A549 (cell line): Measurements from ENCODE around the gene TBR1. TPM values are rescaled to one million over a fixed set of nuclear protein-coding genes. Genes with fewer than 3 reads are reported as not detected.
A peak's percentile ranks its signal among the peaks of the same experiment; 100 is the strongest.

Experiments used
- ATAC-seq, 2 experiments: fragments of 200-7000 bp in 1 of 2; fragments of >200 bp in 1 of 2; cut with Nextera tagmentation in 1 of 2; cut with Tn5 transposase in 1 of 2; 3 replicates each; pipeline versions ENCODE4 v1.8.0 to v1.9.1; 2018 to 2020; ENCODE audit warnings: mild to moderate bottlenecking in 1 of 2, moderate library complexity in 1 of 2
- CTCF ChIA-PET: fragments of 300-600 bp; sonication (Branson Sonifier 250); formaldehyde crosslinking; extraction: SDS; loops from one replicate; lab custom pipeline; 2021; ENCODE audit warnings: antibody characterized with exemption, inconsistent platforms; lab: Yijun Ruan, JAX
- POLR2A ChIA-PET: fragments of 350-600 bp; formaldehyde crosslinking; extraction: SDS; loops from one replicate; lab custom pipeline; 2021; ENCODE audit warnings: antibody characterized with exemption, inconsistent platforms; lab: Yijun Ruan, JAX
- DNase-seq, 2 experiments: peaks; one replicate each; pipeline versions ENCODE4 v3.0.0 to v3.0.0-alpha.2; 2011 to 2016; ENCODE audit warnings: low read depth in 1 of 2, low spot score in 1 of 2
- FAIRE-seq: peaks from 2 replicates; lab custom pipeline; 2011; peaks lifted over from hg19 to GRCh38; lab: Jason Lieb, UNC
- H3K27ac ChIP-seq, 2 experiments: fragments of >200 bp; sonication (Bioruptor Twin); formaldehyde crosslinking; 3 replicates each; pipeline ENCODE4 v1.5.1; 2016 to 2017
- H3K4me1 ChIP-seq: fragments of >200 bp; sonication (Bioruptor Twin); formaldehyde crosslinking; 3 replicates; pipeline ENCODE4 v1.6.1; 2016
- H3K4me2 ChIP-seq: fragments of >200 bp; sonication (Bioruptor Twin); formaldehyde crosslinking; 3 replicates; pipeline ENCODE4 v1.6.1; 2016
- H3K4me3 ChIP-seq: fragments of >200 bp; sonication (Bioruptor Twin); formaldehyde crosslinking; 3 replicates; pipeline ENCODE4 v1.5.1; 2016
- H3K9me3 ChIP-seq: fragments of >200 bp; sonication (Bioruptor Twin); formaldehyde crosslinking; 3 replicates; pipeline ENCODE4 v1.6.1; 2016
- BHLHE40 ChIP-seq: IDR thresholded peaks from 2 replicates; pipeline ENCODE4 v1.6.1; 2012; ENCODE audit warnings: low read depth, low read length, inconsistent platforms
- CBX2 ChIP-seq: fragments of 200-600 bp; sonication (generic); IDR thresholded peaks from 2 replicates; pipeline ENCODE4 v1.6.1; 2016; ENCODE audit warnings: low read depth, mild to moderate bottlenecking, borderline replicate concordance
- CBX8 ChIP-seq: fragments of 200-600 bp; sonication (generic); IDR thresholded peaks from 2 replicates; pipeline ENCODE4 v1.6.1; 2016
- EHF ChIP-seq: fragments of 250-450 bp; sonication (Bioruptor Pico); IDR thresholded peaks from 2 replicates; pipeline ENCODE4 v1.5.0; 2020; ENCODE audit warnings: mild to moderate bottlenecking
- EP300 ChIP-seq, 2 experiments: fragments of >200 bp; sonication (Bioruptor Twin); formaldehyde crosslinking; IDR thresholded peaks; 2 replicates in 1 of 2; 3 replicates in 1 of 2; pipeline ENCODE4 v1.6.1; 2016 to 2017
- ESRRA ChIP-seq: fragments of 150-350 bp; IDR thresholded peaks from 2 replicates; pipeline ENCODE4 v1.6.1; 2014; ENCODE audit warnings: mild to moderate bottlenecking, low read length, borderline replicate concordance
- FOXS1 ChIP-seq: fragments of 250-450 bp; sonication (Bioruptor Pico); IDR thresholded peaks from 2 replicates; pipeline ENCODE4 v1.5.0; 2020; ENCODE audit warnings: mild to moderate bottlenecking, moderate library complexity
- HOXB13 ChIP-seq: fragments of 250-450 bp; sonication (Bioruptor Pico); IDR thresholded peaks from 2 replicates; pipeline ENCODE4 v1.5.0; 2020; ENCODE audit warnings: low read depth, mild to moderate bottlenecking, moderate library complexity
- HOXB5 ChIP-seq: fragments of 250-450 bp; sonication (Bioruptor Pico); IDR thresholded peaks from 2 replicates; pipeline ENCODE4 v1.5.0; 2020; ENCODE audit warnings: mild to moderate bottlenecking, moderate library complexity
- MAFK ChIP-seq: fragments of 450-650 bp; IDR thresholded peaks from 2 replicates; pipeline ENCODE4 v1.6.1; 2014; ENCODE audit not compliant: partially characterized antibody
- MAX ChIP-seq: IDR thresholded peaks from 2 replicates; pipeline ENCODE4 v1.6.1; 2012
- MAZ ChIP-seq: fragments of 150-350 bp; IDR thresholded peaks from 2 replicates; pipeline ENCODE4 v1.6.1; 2014; ENCODE audit warnings: antibody characterized with exemption, low read depth, low read length, borderline replicate concordance
- NR3C1 ChIP-seq: fragments of >200 bp; sonication (Bioruptor Twin); formaldehyde crosslinking; IDR thresholded peaks from 3 replicates; pipeline ENCODE4 v1.6.1; 2017
- POLR2A ChIP-seq: IDR thresholded peaks from 2 replicates; pipeline ENCODE4 v1.6.1; 2012; ENCODE audit warnings: mild to moderate bottlenecking, low read length
- POLR2AphosphoS2 ChIP-seq: conservative IDR thresholded peaks from 2 replicates; pipeline ENCODE4 v1.6.1; 2012; ENCODE audit warnings: low read length, improper control_type of control experiment, inconsistent platforms
- RAD21 ChIP-seq, 2 experiments: fragments of >200 bp in 1 of 2; sonication (Bioruptor Twin) in 1 of 2; formaldehyde crosslinking in 1 of 2; IDR thresholded peaks in 1 of 2; conservative IDR thresholded peaks in 1 of 2; 2 replicates in 1 of 2; 3 replicates in 1 of 2; pipeline ENCODE4 v1.6.1; 2012 to 2018; ENCODE audit warnings: inconsistent platforms in 1 of 2
- RNF2 ChIP-seq: fragments of 200-600 bp; sonication (generic); IDR thresholded peaks from 2 replicates; pipeline ENCODE4 v1.6.1; 2016; ENCODE audit warnings: low read depth, mild to moderate bottlenecking, antibody characterized with exemption, moderate library complexity, borderline replicate concordance
- SMC3 ChIP-seq: fragments of >200 bp; sonication (Bioruptor Twin); formaldehyde crosslinking; IDR thresholded peaks from 3 replicates; pipeline ENCODE4 v1.6.1; 2018; ENCODE audit warnings: inconsistent platforms
- ZNF302 ChIP-seq: fragments of 250-450 bp; sonication (Bioruptor Pico); IDR thresholded peaks from 2 replicates; pipeline ENCODE4 v1.9.0; 2021; ENCODE audit warnings: inconsistent platforms, mild to moderate bottlenecking, moderate library complexity
- WGBS: methylation state at CpG from one replicate; pipeline ENCODE4 v1.1.6; 2017; ENCODE audit errors: missing lambda C conversion rate; 5-methylcytosine and 5-hydroxymethylcytosine counted together
- polyA plus RNA-seq, 4 experiments: library from polyadenylated mRNA; depleted of rRNA in 3 of 4; stranded (reverse); fragments of >200 nt; fragmentation: RNase III in 1 of 4; extraction: RNeasy Plus Mini Kit Qiagen cat#74134 plus additional on column Dnase treatment in 1 of 4; gene quantifications; 2 replicates in 3 of 4; 3 replicates in 1 of 4; pipeline ENCODE4 v1.2.3, GENCODE V29; 2011 to 2017
- TF ChIP-seq, protein P1 (sequence below): fragments of >200 bp; sonication (Bioruptor Twin); formaldehyde crosslinking; IDR thresholded peaks from 3 replicates; pipeline ENCODE4 v1.5.1; 2016
- TF ChIP-seq, protein P2 (sequence below): IDR thresholded peaks from 2 replicates; pipeline ENCODE4 v1.6.1; 2012; ENCODE audit warnings: low read depth, borderline replicate concordance
- TF ChIP-seq, protein P3 (sequence below): fragments of 250-450 bp; sonication (Bioruptor Pico); IDR thresholded peaks from 2 replicates; pipeline ENCODE4 v1.5.0; 2020; ENCODE audit warnings: low read depth, mild to moderate bottlenecking, moderate library complexity

Gene TBR1
- polyA plus RNA-seq, 2 of the 4 experiments (the other 2 are of a cell fraction), result 0.01 to 0.09 TPM

DNA sequence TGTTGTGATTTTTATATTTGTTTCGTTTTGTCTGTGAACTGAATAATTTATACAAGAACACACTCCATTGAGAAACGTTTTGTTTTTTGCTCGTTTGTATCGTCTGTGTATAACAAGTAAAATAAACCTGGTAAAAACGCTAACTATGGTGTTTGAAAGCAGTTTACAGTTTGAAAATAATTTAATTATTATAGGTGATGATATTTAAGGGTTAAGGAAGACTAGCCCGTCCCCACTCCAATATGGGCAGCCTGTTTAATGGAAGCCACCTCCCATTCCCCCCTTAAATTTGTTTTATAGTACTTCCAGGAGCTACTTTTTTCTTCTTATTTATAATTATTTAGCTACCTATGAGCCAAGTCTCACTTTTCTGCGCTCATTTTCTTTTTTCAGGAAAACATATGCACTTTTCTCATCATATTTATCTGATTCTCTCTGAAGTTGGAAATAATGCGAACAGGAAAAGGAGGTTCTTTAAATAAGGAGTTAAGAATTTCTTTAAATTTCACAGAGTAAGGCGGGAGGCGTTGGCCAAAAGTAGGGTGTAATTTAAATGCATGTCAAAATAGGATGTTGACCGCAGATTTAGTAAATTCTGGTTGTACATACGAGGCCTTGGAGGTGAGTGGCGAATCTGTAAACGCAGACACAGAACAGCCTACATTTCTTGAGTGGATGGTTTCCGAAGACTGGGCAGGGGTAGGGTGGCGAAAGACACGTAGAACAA is 9.8 kb downstream of the TBR1 start (continued):
- no peak for TF ChIP-seq EP300 (IDR thresholded peaks at IDR 0.05)
- TF ChIP-seq RNF2, result no peak
- TF ChIP-seq HOXB5, result no peak
- no peak for TF ChIP-seq ESRRA
- TF ChIP-seq POLR2AphosphoS2, result no peak

DNA sequence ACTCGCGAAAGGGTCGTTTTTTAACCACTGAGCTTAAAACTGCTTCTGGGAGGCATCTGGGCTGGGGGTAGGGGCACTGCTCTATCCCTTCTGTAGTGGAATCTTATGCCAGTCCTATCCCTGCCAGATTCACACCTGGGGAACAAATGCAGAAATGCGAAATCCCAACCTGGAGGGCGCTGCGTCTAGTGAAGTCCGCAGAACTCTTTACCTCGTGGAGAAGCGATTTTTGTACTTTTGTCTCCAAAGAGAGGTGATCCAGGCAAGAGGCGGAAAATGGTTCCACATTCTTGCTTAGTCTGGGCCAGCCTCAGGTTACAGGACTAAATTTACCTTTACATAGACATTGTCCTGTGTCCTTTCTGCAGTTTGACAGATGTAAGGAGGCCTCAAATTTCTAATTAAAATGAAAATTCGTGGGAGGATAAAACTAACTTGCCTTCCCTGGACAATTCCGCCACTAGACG is 10.4 kb downstream of the TBR1 start:
- TF ChIP-seq, protein P1, sequence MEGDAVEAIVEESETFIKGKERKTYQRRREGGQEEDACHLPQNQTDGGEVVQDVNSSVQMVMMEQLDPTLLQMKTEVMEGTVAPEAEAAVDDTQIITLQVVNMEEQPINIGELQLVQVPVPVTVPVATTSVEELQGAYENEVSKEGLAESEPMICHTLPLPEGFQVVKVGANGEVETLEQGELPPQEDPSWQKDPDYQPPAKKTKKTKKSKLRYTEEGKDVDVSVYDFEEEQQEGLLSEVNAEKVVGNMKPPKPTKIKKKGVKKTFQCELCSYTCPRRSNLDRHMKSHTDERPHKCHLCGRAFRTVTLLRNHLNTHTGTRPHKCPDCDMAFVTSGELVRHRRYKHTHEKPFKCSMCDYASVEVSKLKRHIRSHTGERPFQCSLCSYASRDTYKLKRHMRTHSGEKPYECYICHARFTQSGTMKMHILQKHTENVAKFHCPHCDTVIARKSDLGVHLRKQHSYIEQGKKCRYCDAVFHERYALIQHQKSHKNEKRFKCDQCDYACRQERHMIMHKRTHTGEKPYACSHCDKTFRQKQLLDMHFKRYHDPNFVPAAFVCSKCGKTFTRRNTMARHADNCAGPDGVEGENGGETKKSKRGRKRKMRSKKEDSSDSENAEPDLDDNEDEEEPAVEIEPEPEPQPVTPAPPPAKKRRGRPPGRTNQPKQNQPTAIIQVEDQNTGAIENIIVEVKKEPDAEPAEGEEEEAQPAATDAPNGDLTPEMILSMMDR, result peak; percentile 23; the same call in 1 of the 3 replicates
- TF ChIP-seq, protein P2, sequence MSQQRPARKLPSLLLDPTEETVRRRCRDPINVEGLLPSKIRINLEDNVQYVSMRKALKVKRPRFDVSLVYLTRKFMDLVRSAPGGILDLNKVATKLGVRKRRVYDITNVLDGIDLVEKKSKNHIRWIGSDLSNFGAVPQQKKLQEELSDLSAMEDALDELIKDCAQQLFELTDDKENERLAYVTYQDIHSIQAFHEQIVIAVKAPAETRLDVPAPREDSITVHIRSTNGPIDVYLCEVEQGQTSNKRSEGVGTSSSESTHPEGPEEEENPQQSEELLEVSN, result no peak
- no peak overlapping the region for H3K27ac ChIP-seq
- no peak for FAIRE-seq
- no peak overlapping the region for H3K4me3 ChIP-seq
- 78% methylated on average over 13 of the region's 13 CpGs for WGBS
- POLR2A ChIA-PET, result no interaction called here
- ATAC-seq, result no peak
- H3K4me1 ChIP-seq, result no peaks in the 10 kb centered on the region
- H3K9me3 ChIP-seq, result no peaks in the 10 kb centered on the region
- CTCF ChIA-PET, result no interaction called here
- H3K4me2 ChIP-seq, result peak overlapping the region; percentile 57
- no peak for DNase-seq

- ATAC-seq (0 out of 6 replicates have a peak, but pooled peaks of 1 of the 2 experiments have one; percentile 22), DNase-seq (no peak), FAIRE-seq (no peak)
- Histone ChIP-seq H3K4me1 (no peaks in the 10 kb centered on the region), H3K9me3 (no peaks in the 10 kb centered on the region), H3K4me3 (0 out of 3 replicates have a peak overlapping the region, but pooled peaks have one; percentile 26), H3K4me2 (peak overlapping the region; percentile 57), H3K27ac (no peak overlapping the region)
- 75% methylated on average over 42 of the region's 54 CpGs for WGBS
- POLR2A ChIA-PET, result no interaction called here
- TF ChIP-seq RAD21 (conservative IDR thresholded peaks at IDR 0.05 in 1 of 2, IDR thresholded peaks at IDR 0.05 in 1 of 2) (no peak), HOXB13 (CRISPR knock-in tag) (no peak), BHLHE40 (no peak), HOXB5 (no peak), NR3C1 (no peak), POLR2A (no peak), MAFK (no peak), ZNF302 (CRISPR knock-in tag) (no peak), EHF (CRISPR knock-in tag) (no peak), MAX (no peak), MAZ (no peak), SMC3 (no peak), POLR2AphosphoS2 (no peak), CBX2 (no peak), EP300 (IDR thresholded peaks at IDR 0.05) (no peak), FOXS1 (no peak), CBX8 (no peak)
- TF ChIP-seq, protein P3, sequence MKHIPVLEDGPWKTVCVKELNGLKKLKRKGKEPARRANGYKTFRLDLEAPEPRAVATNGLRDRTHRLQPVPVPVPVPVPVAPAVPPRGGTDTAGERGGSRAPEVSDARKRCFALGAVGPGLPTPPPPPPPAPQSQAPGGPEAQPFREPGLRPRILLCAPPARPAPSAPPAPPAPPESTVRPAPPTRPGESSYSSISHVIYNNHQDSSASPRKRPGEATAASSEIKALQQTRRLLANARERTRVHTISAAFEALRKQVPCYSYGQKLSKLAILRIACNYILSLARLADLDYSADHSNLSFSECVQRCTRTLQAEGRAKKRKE (CRISPR knock-in tag), result no peak
- CTCF ChIA-PET, result no interaction called here
Observed at GRCh38 chr2:161426922-161427663, 11.0 kb downstream of the TBR1 start.
